HuH-7.5 (cell line): ENCODE results near the gene TSSK2.

Experiments
- DNase-seq: peaks from one replicate; pipeline ENCODE4 v3.0.0; 2011; ENCODE audit warnings: low spot score

The TSSK2 gene

GRCh38 chr22:19169002-19169946 lies 38.2 kb downstream of the TSSK2 start:
- no peak for DNase-seq

GRCh38 chr22:19169947-19170318 lies 38.8 kb downstream of the TSSK2 start:
- DNase-seq = no peak

DNA sequence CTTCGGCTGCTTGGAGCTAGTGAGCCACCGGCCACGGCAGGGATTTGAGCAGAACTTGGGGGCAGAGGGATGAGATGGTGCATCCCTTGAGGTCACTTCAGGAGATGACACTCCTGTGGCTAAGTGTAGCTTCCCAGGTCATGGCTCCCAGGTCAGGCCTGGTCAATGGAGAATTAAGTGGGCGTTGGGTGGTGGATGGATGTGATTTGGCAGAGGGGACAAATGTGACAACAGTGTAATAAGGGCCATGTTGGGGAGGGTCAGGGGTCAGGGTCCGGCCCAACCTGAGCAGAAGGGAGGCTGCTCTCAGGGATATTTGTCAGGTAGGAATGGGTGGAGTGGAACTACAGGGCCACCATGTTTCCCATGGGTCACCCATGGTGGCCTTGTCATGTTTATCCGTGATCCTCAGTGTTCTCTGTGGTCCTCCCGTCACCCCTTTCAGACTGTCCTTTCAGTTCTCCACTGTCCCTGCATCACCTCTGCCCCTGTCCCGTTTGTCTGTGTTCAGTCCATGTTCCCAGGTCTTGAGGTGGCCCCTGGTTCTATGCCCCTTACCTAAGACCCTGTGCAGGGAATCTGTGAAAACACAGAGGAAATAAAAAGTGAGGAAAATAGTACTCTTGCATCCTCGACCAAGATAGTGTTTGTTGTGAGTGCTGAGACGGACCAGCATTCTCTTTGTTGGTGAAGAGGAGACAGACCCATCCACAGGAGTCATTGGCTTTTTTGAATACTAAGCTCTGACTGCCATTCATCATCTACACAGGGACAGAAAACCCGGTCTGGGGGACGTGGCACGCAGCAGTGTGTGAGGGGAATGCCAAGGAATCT lies 41.3 kb downstream of the TSSK2 start:
- DNase-seq = no peak

DNA sequence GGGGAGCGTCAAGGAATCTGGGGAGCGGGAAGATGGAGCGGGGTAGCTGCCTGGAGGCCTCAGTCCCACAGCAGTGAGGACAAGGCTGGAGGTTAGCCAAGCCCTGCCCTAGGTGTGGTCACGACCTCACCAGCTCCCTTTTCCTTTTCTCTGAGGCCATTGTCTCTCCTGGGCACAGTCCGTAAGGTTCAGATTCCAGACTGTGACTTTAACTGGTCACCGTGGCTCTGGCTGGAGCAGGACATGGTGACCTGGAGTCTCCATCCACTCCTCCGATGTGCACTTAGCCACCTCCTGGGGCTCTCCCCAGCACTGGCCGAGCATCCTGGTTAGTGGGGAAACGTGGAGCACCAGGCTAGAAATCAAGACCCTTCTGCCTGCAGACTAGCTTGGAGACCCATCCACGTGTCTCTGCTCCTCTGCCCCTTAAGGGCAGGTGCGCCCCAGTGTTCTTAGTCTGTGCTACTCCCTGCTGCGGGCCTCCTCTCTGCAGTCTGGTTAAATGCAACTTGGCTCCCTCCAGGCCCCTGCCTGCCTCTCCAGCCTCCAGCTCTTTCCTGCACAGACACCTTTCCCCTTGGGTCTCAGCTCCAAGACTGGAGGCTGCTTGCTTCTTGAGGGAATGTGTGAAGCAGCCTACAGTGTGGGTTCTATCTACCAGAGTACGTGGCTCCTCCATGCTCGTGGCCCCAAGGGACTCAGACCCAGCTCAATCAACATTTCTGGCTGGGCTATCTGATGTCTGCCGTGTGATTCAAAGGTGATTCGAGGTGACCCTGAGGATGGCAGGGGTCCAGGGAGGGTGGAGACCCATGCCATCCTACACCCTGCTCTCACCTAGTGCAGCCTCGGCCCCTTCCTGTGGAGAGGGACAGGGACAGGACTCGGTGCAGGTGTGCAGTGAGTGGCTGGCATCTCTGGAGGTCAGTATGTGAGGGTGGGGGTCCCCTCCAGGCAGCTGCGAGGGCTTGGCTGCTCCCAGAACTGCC lies 42.2 kb downstream of the TSSK2 start:
- no peak for DNase-seq

DNA sequence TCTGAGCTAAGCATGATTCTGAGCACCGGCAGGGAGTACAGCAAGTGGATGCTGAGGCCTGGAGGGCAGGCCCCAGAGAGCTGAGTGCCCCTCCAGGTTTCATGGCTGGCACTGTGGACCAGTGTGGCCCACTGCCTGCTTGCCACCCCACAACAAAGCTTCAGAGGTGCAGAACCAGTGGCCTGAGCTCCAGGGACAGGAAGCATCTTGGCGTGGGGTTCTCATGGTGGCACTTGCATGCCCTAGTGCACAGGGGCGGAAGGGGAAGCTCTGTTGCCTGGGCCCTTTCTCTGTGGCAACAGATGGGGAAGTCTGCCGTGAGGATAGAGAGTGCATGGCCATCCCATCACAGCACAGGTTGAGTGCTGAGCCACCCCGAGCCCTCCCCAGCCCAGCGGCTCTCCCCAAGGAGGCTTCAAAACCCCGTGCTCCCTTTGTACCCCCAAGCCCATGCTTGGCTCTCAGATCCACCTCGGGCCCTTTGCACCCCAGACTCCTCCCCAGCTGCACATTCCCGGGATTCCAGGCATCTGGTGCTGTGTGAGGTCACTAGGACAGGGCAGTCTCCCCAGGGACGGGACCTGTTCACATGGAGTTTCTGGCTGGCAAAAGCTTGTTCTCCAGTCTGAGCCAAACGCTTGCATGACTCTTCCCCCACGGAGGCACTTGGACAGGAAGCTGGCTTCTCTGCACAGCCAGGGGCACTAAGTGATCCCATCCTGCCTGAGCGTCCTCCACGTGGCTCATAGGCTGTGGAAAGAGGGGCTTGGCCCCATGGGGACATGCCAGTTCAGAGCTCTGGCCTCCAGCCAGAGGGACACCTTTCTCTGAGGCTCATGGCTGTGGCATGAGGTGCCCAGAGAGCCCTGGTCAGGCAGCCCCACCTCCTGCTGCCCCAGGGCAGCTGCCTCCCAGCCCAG lies 43.3 kb downstream of the TSSK2 start:
- no peak for DNase-seq

DNA sequence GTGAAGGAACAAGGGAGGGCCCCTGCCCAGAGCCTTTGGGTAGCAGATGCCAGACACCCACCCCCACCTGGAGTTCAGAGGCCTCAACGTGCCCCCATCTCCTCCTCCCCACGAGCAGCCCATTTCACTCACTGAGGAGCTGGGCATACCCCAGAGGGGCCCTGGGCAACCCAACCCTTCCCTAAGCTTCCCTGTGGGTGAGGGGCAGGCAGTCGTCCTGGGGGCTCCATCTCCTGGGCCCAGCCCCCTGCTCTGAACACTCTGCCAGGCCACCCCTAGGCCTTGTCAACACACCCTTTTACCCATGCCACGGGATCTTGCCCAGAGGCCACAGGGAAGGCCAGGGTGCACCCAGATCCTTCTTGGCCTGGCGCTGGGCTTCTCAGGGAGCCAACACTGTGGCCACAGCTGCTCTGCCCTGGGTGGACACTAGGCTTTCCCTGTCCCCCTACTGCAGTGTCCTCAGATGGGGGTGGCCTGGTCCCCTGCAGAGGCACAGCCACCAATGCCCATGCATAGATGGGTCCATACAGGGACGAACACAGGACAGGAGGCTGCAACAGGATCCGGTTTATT lies 44.0 kb downstream of the TSSK2 start:
- DNase-seq = no peak

DNA sequence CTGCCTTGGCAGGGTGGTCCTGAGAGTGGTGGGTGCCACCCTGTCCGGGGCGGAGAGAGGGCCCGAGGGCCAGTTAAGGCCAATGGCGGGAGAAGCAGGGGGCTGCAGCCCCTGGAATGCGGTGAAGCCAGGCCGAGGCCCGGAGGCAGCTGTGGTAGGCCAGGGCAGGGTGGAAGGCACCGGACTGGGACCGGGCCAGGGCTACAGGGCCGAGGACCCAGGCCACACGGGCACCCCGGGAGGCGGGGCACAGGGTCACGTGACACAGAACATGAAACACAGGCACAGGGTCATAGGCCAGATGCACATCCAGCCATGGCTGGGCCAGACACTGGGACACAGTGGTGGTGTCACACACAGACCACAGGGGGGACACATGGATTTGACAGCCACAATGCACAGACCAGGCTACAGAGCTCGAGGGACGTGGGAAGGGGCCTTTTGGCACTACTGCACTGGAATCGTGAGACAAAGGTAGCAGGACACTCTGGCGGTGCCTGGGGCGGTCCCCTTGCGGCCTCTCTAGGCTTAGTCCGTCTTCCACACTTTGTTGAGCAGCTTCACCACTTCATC lies 44.6 kb downstream of the TSSK2 start:
- DNase-seq = no peak

DNA sequence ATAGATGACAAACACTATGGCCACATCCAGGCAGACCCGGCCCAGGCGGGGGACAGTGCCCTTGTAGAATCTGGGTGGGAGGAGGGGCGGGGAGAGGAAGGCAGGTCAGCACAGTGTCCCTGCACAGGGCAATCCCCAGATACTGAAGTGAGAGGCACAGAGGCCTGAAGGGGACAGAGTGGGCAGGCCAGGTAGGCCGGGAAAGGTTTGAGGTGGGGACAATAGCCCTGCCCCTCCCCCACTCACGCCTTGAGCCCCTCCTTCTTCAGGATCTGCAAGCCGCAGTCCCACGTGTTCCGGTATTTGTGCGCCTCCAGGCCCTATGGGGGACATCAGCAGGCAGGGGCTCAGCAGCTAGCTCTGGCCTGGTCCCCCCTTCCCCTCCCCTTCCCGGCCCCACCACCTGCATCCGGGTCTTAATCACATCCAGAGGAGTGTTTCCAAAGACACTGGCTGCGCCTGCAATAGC lies 45.1 kb downstream of the TSSK2 start:
- no peak for DNase-seq

DNA sequence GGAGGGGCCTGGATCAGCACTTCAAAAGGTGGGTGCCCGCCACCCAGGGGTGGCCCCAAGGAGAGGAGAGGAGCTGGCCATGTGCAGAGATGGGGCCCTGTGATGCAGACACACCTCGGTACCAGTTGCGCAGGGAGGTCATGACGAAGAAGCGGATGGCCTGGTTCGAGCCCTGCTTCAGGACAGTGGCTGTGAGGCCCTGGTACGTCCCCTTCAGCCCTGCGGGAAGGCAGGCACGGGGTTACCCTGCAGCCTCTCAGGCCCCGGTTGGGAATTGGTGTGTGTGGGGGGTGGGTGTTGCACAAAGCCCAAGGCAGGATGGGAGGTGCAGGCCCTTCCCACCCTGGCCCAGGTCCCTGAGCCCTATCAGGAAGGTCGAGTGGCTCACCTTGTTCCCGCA lies 45.6 kb downstream of the TSSK2 start:
- no peak for DNase-seq

GRCh38 chr22:19177164-19178064 lies 46.3 kb downstream of the TSSK2 start:
- no peak for DNase-seq

GRCh38 chr22:19178065-19178656 lies 47.1 kb downstream of the TSSK2 start:
- DNase-seq = peak; percentile 48

DNA sequence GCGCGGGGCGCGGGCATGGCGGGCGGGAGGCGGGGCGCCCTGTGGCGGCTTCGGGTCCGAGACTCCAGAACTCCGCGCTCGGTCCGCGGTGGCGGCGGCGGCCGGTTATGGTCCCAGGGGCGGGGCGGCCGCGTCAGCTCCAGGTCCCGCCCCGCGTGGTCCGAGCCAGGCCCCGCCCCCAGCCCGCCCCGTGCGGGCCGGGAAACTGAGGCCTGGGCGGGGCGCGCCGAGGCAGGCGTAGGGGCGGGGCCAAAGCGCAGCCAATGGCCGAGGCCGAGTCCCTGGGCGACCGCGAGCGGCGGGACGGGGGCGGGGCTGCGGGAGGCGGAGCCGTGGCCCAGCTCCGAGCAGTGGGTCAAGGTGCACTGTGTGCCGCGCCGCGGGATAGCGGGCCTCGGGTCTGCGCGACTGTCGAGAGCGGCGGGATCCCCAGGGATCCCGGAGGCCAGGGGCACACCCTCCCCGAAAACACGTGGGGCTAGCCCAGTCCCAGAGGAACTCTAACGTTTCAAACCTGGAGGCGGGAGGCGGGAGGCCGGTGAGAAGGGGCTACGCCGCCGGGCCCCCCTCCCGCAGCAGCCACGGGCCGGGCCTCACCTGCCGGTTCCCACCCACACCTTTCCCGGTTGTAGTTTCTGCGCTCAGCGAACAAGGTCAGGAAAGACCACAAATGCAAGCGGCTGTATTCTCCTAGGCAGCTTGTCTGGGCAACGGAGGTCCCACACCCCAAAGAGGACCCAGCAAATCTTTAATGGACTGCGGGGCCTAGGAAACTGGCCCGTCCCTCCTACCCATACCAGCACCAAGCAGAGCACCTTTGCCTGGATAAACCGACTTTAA lies 47.8 kb downstream of the TSSK2 start, which contains the start of gene SLC25A1:
Gene SLC25A1 (minus strand): TSS at position 80 of the 840 bp plus-strand sequence. CDS start 63 bp downstream, at position 17.
- DNase-seq = peak; percentile 91

GRCh38 chr22:19179497-19180048 lies 48.5 kb downstream of the TSSK2 start:
- peak; percentile 87 for DNase-seq

DNA sequence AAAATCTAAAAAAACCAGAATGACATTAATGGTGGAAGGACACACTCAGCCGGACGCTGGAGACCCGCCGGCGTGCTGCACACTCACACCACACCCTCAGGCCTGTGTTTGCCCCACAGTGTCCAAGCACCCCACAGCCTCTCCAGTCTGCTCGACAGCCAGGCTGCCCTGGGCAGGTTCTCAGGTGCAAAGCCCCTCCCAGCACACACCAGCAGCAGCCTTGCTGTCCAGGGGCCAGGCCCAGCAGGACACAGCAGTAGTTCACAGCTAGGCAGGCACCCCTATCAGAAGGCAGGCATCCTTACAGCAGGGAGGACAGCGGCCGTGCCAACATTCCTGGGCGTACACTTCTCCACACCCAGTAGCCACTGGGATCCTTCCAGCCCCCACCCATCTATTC lies 49.1 kb downstream of the TSSK2 start:
- DNase-seq = no peak

GRCh38 chr22:19180740-19181410 lies 49.8 kb downstream of the TSSK2 start:
- DNase-seq = no peak

- no peak for DNase-seq
These were observed 50.8 kb downstream of the TSSK2 start for GRCh38 chr22:19181786-19182471.
